NOMO-1 treated with DMSO at 0.1 percent for 48 hours (cell line): ENCODE measurements around the gene PRICKLE4.
"Not testable (repeated sequence)": the region's sequence is repeated elsewhere in the genome, so short reads cannot be mapped to it uniquely, and the experiment has no call there.

Experiments used
- DNase-seq: peaks from one replicate; lab custom pipeline; 2025; ENCODE audit not compliant: unreplicated experiment; lab: John Stamatoyannopoulos, UW

PRICKLE4 gene

GRCh38 chr6:41744236-41744787, 36.3 kb upstream of the PRICKLE4 start:
- DNase-seq: no peak

- no peak for DNase-seq
These were observed 34.5 kb upstream of the PRICKLE4 start for GRCh38 chr6:41746107-41746506.

- DNase-seq: no peak
These were observed 33.1 kb upstream of the PRICKLE4 start, which contains the start of gene PGC for GRCh38 chr6:41747256-41748101. PGC (minus strand) TSS chr6:41747397; CDS start chr6:41747334, 63 bp downstream.

GRCh38 chr6:41748102-41748477, 32.5 kb upstream of the PRICKLE4 start:
- no peak for DNase-seq

- no peak for DNase-seq
These were observed 32.0 kb upstream of the PRICKLE4 start for GRCh38 chr6:41748542-41748941.

- DNase-seq: no peak
These were observed 30.2 kb upstream of the PRICKLE4 start for GRCh38 chr6:41750374-41750773.

GRCh38 chr6:41755895-41756294, 24.7 kb upstream of the PRICKLE4 start:
- no peak for DNase-seq

GRCh38 chr6:41756354-41756753, 24.2 kb upstream of the PRICKLE4 start:
- DNase-seq: no peak

GRCh38 chr6:41757271-41757670, 23.3 kb upstream of the PRICKLE4 start:
- DNase-seq: no peak

GRCh38 chr6:41757931-41758640, 22.5 kb upstream of the PRICKLE4 start:
- no peak for DNase-seq

GRCh38 chr6:41758641-41759035, 21.9 kb upstream of the PRICKLE4 start:
- no peak for DNase-seq

- no peak for DNase-seq
These were observed 21.3 kb upstream of the PRICKLE4 start for GRCh38 chr6:41759106-41759904.

GRCh38 chr6:41759905-41760579, 20.5 kb upstream of the PRICKLE4 start:
- DNase-seq: no peak

GRCh38 chr6:41763470-41763869, 17.1 kb upstream of the PRICKLE4 start:
- DNase-seq: no peak

GRCh38 chr6:41766043-41766664, 14.4 kb upstream of the PRICKLE4 start:
- DNase-seq: not testable (repeated sequence)

GRCh38 chr6:41767112-41767833, 13.3 kb upstream of the PRICKLE4 start:
- DNase-seq: peak; percentile 28

GRCh38 chr6:41768545-41769308, 11.9 kb upstream of the PRICKLE4 start:
- no peak for DNase-seq

- DNase-seq: no peak
These were observed 11.2 kb upstream of the PRICKLE4 start for GRCh38 chr6:41769376-41769775.
